ENCODE measurements around the gene ROCK2. TPM values are rescaled to one million over a fixed set of nuclear protein-coding genes. Genes with fewer than 3 reads are reported as not detected.

Gene ROCK2
- total RNA-seq, 2 donors from 2014 or later: 29.6 to 32.2 TPM

- no peaks in the 10 kb centered on the region for H3K9me3 ChIP-seq
- TF ChIP-seq CTCF (IDR thresholded peaks at IDR 0.05) (no peak), POLR2AphosphoS5 (IDR thresholded peaks at IDR 0.05) (peak; percentile 65)
- H3K36me3 ChIP-seq: no peaks in the 10 kb centered on the region
- DNase-seq (ENCODE audit: low spot score): peak; percentile 72
- 50% methylated on average over 18 of the region's 18 CpGs for WGBS
- H3K27ac ChIP-seq: no peak overlapping the region
- no peak overlapping the region for H3K4me3 ChIP-seq
- no peaks in the 10 kb centered on the region for H3K27me3 ChIP-seq (replicated peaks; ENCODE audit: insufficient read depth)
- H3K4me1 ChIP-seq (replicated peaks): peaks cover 12% of the 10 kb centered on the region
- intact Hi-C loops (cut with DNase I): loop anchor here (5.0 kb wide), 1 partner anchor 47 kb away; the partner anchor contains the start of gene ROCK2
Observed at GRCh38 chr2:11389551-11390398, 45.3 kb upstream of the ROCK2 start.

GRCh38 chr2:11389052-11389420 is 44.6 kb upstream of the ROCK2 start:
- Histone ChIP-seq H3K36me3 (no peaks in the 10 kb centered on the region), H3K9me3 (no peaks in the 10 kb centered on the region), H3K4me1 (replicated peaks) (peaks cover 12% of the 10 kb centered on the region), H3K4me3 (no peak overlapping the region), H3K27me3 (replicated peaks; ENCODE audit: insufficient read depth) (no peaks in the 10 kb centered on the region), H3K27ac (no peak overlapping the region)
- intact Hi-C loops (cut with DNase I): no loop called here
- DNase-seq (ENCODE audit: low spot score): no peak
- 74% methylated on average over 6 of the region's 6 CpGs for WGBS
- TF ChIP-seq CTCF (IDR thresholded peaks at IDR 0.05) (no peak), POLR2A (IDR thresholded peaks at IDR 0.05) (no peak), POLR2AphosphoS5 (IDR thresholded peaks at IDR 0.05) (no peak)

GRCh38 chr2:11388262-11389051 is 44.0 kb upstream of the ROCK2 start:
- H3K4me1 ChIP-seq (replicated peaks): peaks cover 12% of the 10 kb centered on the region
- H3K27ac ChIP-seq: peak overlapping the region; percentile 6 to 25
- intact Hi-C loops (cut with DNase I): no loop called here
- no peak for TF ChIP-seq POLR2A (IDR thresholded peaks at IDR 0.05)
- no peak for TF ChIP-seq CTCF (IDR thresholded peaks at IDR 0.05)
- no peak for TF ChIP-seq POLR2AphosphoS5 (IDR thresholded peaks at IDR 0.05)
- no peak for DNase-seq (ENCODE audit: low spot score)
- H3K9me3 ChIP-seq: no peaks in the 10 kb centered on the region
- no peaks in the 10 kb centered on the region for H3K36me3 ChIP-seq
- no peaks in the 10 kb centered on the region for H3K27me3 ChIP-seq (replicated peaks; ENCODE audit: insufficient read depth)
- no peak overlapping the region for H3K4me3 ChIP-seq
- WGBS: 54% methylated on average over 8 of the region's 8 CpGs

- no peaks in the 10 kb centered on the region for H3K27me3 ChIP-seq (replicated peaks; ENCODE audit: insufficient read depth)
- no peaks in the 10 kb centered on the region for H3K36me3 ChIP-seq
- intact Hi-C loops (cut with DNase I): no loop called here
- TF ChIP-seq POLR2AphosphoS5 (IDR thresholded peaks at IDR 0.05) (no peak), CTCF (IDR thresholded peaks at IDR 0.05) (no peak), POLR2A (IDR thresholded peaks at IDR 0.05) (no peak)
- H3K4me1 ChIP-seq (replicated peaks): peaks cover 12% of the 10 kb centered on the region
- WGBS: 31% methylated on average over 8 of the region's 8 CpGs
- no peaks in the 10 kb centered on the region for H3K9me3 ChIP-seq
- DNase-seq (ENCODE audit: low spot score): peak; percentile 37
- H3K27ac ChIP-seq: peak overlapping the region; percentile 6 to 25
- no peak overlapping the region for H3K4me3 ChIP-seq
Observed at GRCh38 chr2:11387843-11388242, 43.4 kb upstream of the ROCK2 start.
